Tibial artery (tissue), 4 donors: ENCODE results near the gene IL17A.

Experiments
- DNase-seq, 2 donors: peaks; one replicate each; pipeline ENCODE4 v3.0.0-alpha.2; 2019
- H3K27ac ChIP-seq, 2 donors: fragments of 200-600 bp; sonication (generic) in 1 of 2; 1 replicate in 1 of 2; 2 replicates in 1 of 2; pipeline ENCODE4 v1.5.1; 2018 to 2019; ENCODE audit warnings: mild to moderate bottlenecking in 1 of 2
- H3K27me3 ChIP-seq, 2 donors: fragments of 200-600 bp; sonication (generic) in 1 of 2; one replicate each; pipeline versions ENCODE4 v1.5.1 to v1.6.0; 2016 to 2019
- H3K36me3 ChIP-seq, 3 donors: fragments of 200-600 bp; sonication (generic) in 2 of 3; one replicate each; pipeline ENCODE4 v1.5.1; 2016 to 2019; ENCODE audit warnings: mild to moderate bottlenecking in 2 of 3
- H3K4me1 ChIP-seq, 4 donors: fragments of 200-600 bp; sonication (generic) in 2 of 4; 1 replicate in 3 of 4; 2 replicates in 1 of 4; pipeline ENCODE4 v1.5.1; 2016 to 2019
- H3K4me3 ChIP-seq, 2 donors: fragments of 200-600 bp; sonication (generic) in 1 of 2; 1 replicate in 1 of 2; 2 replicates in 1 of 2; pipeline ENCODE4 v1.5.1; 2018 to 2019; ENCODE audit warnings: mild to moderate bottlenecking in 2 of 2
- H3K9me3 ChIP-seq, 3 donors: fragments of 200-600 bp; sonication (generic) in 1 of 3; one replicate each; pipeline ENCODE4 v1.5.1; 2016 to 2019
- intact Hi-C: fragments of 100-400 bp; cut with DNase I; formaldehyde crosslinking; loops from one replicate; pipeline ENCODE4 v1.15.0; 2023; ENCODE audit warnings: low total_unique reads
- TF ChIP-seq, protein P1 (sequence below), 2 experiments: fragments of 200-600 bp in 1 of 2; fragments of 450-650 bp in 1 of 2; IDR thresholded peaks; one replicate each; pipeline ENCODE4 v1.5.1; 2017 to 2019; ENCODE audit warnings: antibody characterized with exemption in 2 of 2, mild to moderate bottlenecking in 1 of 2, moderate library complexity in 1 of 2

Gene IL17A

DNA sequence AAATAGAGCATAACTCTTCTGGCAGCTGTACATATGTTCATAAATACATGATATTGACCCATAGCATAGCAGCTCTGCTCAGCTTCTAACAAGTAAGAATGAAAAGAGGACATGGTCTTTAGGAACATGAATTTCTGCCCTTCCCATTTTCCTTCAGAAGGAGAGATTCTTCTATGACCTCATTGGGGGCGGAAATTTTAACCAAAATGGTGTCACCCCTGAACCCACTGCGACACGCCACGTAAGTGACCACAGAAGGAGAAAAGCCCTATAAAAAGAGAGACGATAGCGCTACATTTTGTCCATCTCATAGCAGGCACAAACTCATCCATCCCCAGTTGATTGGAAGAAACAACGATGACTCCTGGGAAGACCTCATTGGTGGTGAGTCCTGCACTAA is at the start of gene IL17A:
TSS of gene IL17A (plus strand) at position 301 of the 400 bp plus-strand sequence. CDS start at position 358, 57 bp downstream.
- intact Hi-C loops = no loop called here
- Histone ChIP-seq H3K36me3 (no peaks in the 10 kb centered on the region), H3K27me3 (no peaks in the 10 kb centered on the region), H3K27ac (no peak within 1 kb of the TSS), H3K9me3 (no peaks in the 10 kb centered on the region), H3K4me1 (no peaks in the 10 kb centered on the region), H3K4me3 (no peak within 1 kb of the TSS)
- TF ChIP-seq, protein P1, sequence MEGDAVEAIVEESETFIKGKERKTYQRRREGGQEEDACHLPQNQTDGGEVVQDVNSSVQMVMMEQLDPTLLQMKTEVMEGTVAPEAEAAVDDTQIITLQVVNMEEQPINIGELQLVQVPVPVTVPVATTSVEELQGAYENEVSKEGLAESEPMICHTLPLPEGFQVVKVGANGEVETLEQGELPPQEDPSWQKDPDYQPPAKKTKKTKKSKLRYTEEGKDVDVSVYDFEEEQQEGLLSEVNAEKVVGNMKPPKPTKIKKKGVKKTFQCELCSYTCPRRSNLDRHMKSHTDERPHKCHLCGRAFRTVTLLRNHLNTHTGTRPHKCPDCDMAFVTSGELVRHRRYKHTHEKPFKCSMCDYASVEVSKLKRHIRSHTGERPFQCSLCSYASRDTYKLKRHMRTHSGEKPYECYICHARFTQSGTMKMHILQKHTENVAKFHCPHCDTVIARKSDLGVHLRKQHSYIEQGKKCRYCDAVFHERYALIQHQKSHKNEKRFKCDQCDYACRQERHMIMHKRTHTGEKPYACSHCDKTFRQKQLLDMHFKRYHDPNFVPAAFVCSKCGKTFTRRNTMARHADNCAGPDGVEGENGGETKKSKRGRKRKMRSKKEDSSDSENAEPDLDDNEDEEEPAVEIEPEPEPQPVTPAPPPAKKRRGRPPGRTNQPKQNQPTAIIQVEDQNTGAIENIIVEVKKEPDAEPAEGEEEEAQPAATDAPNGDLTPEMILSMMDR (IDR thresholded peaks at IDR 0.05) = no peak
- DNase-seq = no peak

DNA sequence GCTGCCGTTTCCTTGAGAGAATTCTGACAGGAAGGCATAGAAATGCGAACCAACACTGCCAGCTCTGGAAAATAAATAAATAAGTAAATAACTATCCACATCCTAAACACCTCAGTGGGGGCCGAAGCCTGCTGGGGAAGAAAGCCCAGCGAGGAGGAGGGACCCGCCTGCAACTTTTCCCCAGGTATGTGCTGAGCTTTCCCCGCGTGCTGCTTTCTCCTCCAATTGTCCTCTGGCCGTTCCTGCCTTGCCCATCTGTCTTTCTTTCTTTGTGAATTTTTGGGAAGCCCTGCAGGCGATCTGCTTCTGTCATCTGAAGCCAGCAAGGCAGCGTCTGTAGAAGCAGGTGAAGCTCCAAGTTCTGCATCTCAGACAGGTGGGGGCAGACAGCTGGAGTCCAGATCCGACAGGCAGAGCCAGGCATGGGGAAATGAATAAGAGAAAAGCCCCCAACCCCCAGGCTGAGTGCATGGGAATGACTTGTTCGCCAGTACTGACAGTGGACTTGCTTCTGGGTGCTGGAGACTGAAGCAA is 49.2 kb upstream of the IL17A start:
- no peaks in the 10 kb centered on the region for H3K36me3 ChIP-seq
- peaks cover 0 to 15% (median 15%) of the 10 kb centered on the region in 4 donors for H3K4me1 ChIP-seq
- intact Hi-C loops = no loop called here
- no peaks in the 10 kb centered on the region for H3K27me3 ChIP-seq
- no peak overlapping the region for H3K27ac ChIP-seq
- DNase-seq = no peak
- H3K4me3 ChIP-seq = no peak overlapping the region
- no peaks in the 10 kb centered on the region for H3K9me3 ChIP-seq
- TF ChIP-seq, protein P1 (IDR thresholded peaks at IDR 0.05) = no peak

DNA sequence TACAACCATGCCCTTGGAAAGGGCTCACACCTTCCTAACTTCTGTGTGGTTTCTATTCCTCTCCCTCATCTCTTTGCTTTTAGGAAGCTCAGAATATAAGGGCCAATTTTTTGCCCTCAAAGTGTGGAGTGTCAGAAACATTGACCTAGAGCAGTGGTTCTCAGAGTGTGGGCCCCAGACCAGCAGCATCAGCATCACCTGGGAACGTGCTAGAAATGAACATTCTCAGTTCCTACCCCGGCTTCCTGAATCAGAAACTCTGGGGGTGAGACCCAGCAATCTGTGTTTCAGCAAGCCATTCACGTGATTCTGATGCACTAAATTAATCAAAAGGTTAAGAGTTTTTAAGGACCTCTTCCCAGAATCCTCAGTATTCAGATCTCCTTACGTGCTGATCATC is 47.9 kb upstream of the IL17A start:
- intact Hi-C loops = no loop called here
- no peak overlapping the region for H3K4me3 ChIP-seq
- DNase-seq = no peak

DNA sequence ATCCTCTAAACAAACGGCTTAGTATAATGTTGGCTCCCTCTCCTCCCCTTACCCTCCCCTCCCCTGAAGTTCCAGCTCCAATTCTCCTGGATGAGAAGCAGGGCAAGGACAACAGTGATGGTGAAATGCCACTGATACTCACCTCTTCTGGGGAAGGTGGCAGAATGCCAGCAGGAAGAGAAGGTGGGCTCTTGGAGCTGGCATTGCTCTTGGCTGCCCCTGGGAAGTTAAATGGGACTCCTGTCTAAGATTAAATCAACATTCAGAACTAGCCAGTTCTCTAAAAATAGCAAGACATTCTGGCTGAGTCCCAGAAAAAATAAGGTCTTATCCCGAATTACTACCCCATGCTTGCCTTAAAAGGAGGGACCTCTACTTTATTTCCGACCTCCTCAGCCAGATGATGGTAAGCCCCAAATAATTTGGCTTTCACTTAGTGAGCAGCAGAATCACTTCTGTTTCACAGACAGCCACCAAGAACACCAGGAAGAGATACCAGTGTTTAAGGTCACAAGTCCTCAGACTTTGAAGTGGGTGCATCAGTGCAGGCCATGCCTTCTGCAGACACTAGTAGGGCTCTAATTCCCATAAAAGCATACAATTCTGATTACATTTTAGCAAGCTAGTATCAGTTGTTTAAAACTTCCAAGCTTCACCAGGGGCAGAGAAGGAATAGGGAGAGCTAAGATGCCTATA is 46.0 kb upstream of the IL17A start:
- no peak overlapping the region for H3K27ac ChIP-seq
- intact Hi-C loops = no loop called here
- H3K9me3 ChIP-seq = no peaks in the 10 kb centered on the region
- TF ChIP-seq, protein P1 (IDR thresholded peaks at IDR 0.05) = no peak
- no peaks in the 10 kb centered on the region for H3K27me3 ChIP-seq
- no peak overlapping the region for H3K4me3 ChIP-seq
- no peak for DNase-seq
- H3K36me3 ChIP-seq = no peaks in the 10 kb centered on the region
- peaks cover 0 to 15% (median 15%) of the 10 kb centered on the region in 4 donors for H3K4me1 ChIP-seq

More for the DNA sequence above, 47.9 kb upstream of the IL17A start:
- TF ChIP-seq, protein P1 (IDR thresholded peaks at IDR 0.05) = no peak
- no peaks in the 10 kb centered on the region for H3K27me3 ChIP-seq
- no peaks in the 10 kb centered on the region for H3K36me3 ChIP-seq
- no peak overlapping the region for H3K27ac ChIP-seq
- no peaks in the 10 kb centered on the region for H3K9me3 ChIP-seq
- H3K4me1 ChIP-seq = peaks cover 0 to 15% (median 15%) of the 10 kb centered on the region in 4 donors

DNA sequence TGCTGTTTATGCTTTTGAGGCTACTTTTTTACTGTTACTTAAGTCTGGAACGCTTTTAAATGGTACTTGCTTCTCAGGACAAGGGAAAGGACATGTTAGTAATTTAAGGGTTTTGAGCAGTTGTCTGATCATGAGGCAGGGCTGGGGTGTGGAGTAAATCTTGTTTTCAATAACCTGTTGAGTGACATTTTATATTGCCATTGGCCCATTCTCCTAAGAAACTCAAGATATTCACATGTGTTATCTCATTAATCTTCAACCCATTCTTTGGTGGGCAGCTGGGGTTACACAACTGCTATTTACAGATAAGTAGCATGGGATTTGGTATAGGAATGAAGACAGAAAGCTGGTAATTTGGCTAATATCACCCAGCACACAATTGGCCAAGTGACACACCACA is 44.6 kb upstream of the IL17A start:
- intact Hi-C loops = no loop called here
- DNase-seq = no peak
- Histone ChIP-seq H3K4me1 (peaks cover 0 to 15% (median 15%) of the 10 kb centered on the region in 4 donors), H3K27ac (no peak overlapping the region), H3K9me3 (no peaks in the 10 kb centered on the region), H3K27me3 (no peaks in the 10 kb centered on the region), H3K4me3 (no peak overlapping the region), H3K36me3 (no peaks in the 10 kb centered on the region)
- TF ChIP-seq, protein P1 (IDR thresholded peaks at IDR 0.05) = no peak
